HFFc6 (cell line): ENCODE data around the gene NFE2L1. TPM values are rescaled to one million over a fixed set of nuclear protein-coding genes. Genes with fewer than 3 reads are reported as not detected.
"Not testable (repeated sequence)": the region's sequence is repeated elsewhere in the genome, so short reads cannot be mapped to it uniquely, and the experiment has no call there.

ENCODE experiments used
- DNase-seq: peaks from one replicate; pipeline ENCODE4 v3.0.0-alpha.2; 2018
- H3K27ac Mint-ChIP-seq: 2 replicates; pipeline ENCODE4 v1.8.0; 2020; ENCODE audit warnings: mild to moderate bottlenecking, mixed read lengths
- H3K27me3 Mint-ChIP-seq: 2 replicates; pipeline ENCODE4 v1.8.0; 2021; ENCODE audit warnings: mild to moderate bottlenecking, moderate library complexity, mixed read lengths; ENCODE audit not compliant: insufficient read depth
- H3K36me3 Mint-ChIP-seq: 2 replicates; pipeline ENCODE4 v1.8.0; 2021; ENCODE audit warnings: low read depth, mixed read lengths
- H3K4me1 Mint-ChIP-seq: 2 replicates; pipeline ENCODE4 v1.8.0; 2020; ENCODE audit warnings: low read depth, mixed read lengths
- H3K4me3 Mint-ChIP-seq: 2 replicates; pipeline ENCODE4 v1.8.0; 2020; ENCODE audit warnings: mild to moderate bottlenecking, moderate library complexity, mixed read lengths
- H3K9me3 Mint-ChIP-seq: 2 replicates; pipeline ENCODE4 v1.8.0; 2020; ENCODE audit warnings: mild to moderate bottlenecking, mixed read lengths
- total RNA-seq, 6 experiments: library from RNA; stranded (reverse); fragmentation: NEBNext Ultra II Directional; extraction: Animal tissue kit (Norgen Biotek cat#: 25700); gene quantifications; 2 replicates in 1 of 6; 3 replicates in 5 of 6; pipeline ENCODE4 v1.2.3, GENCODE V29; 2021
- TF ChIP-seq, protein P1 (sequence below): fragments of 200-600 bp; sonication (generic); IDR thresholded peaks from 2 replicates; pipeline ENCODE4 v1.5.0; 2021; ENCODE audit warnings: antibody characterized with exemption, mild to moderate bottlenecking

Gene NFE2L1
- total RNA-seq, 6 experiments from 2014 or later = 181 to 207 (median 193) TPM

GRCh38 chr17:48062273-48062672 is 14.1 kb downstream of the NFE2L1 start:
- Mint-ChIP-seq H3K9me3 (no peaks in the 10 kb centered on the region), H3K36me3 (peaks cover 49% of the 10 kb centered on the region), H3K4me1 (peaks cover 33% of the 10 kb centered on the region), H3K27me3 (no peaks in the 10 kb centered on the region), H3K4me3 (no peak overlapping the region), H3K27ac (peak overlapping the region; percentile 42; the same call in 1 of the 2 replicates)
- TF ChIP-seq, protein P1, sequence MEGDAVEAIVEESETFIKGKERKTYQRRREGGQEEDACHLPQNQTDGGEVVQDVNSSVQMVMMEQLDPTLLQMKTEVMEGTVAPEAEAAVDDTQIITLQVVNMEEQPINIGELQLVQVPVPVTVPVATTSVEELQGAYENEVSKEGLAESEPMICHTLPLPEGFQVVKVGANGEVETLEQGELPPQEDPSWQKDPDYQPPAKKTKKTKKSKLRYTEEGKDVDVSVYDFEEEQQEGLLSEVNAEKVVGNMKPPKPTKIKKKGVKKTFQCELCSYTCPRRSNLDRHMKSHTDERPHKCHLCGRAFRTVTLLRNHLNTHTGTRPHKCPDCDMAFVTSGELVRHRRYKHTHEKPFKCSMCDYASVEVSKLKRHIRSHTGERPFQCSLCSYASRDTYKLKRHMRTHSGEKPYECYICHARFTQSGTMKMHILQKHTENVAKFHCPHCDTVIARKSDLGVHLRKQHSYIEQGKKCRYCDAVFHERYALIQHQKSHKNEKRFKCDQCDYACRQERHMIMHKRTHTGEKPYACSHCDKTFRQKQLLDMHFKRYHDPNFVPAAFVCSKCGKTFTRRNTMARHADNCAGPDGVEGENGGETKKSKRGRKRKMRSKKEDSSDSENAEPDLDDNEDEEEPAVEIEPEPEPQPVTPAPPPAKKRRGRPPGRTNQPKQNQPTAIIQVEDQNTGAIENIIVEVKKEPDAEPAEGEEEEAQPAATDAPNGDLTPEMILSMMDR = no peak
- no peak for DNase-seq

- H3K4me3 Mint-ChIP-seq = no peak overlapping the region
- peaks cover 43% of the 10 kb centered on the region for H3K4me1 Mint-ChIP-seq
- H3K36me3 Mint-ChIP-seq = peaks cover 47% of the 10 kb centered on the region
- 0 out of 2 replicates have a peak overlapping the region, but pooled peaks have one; percentile 21 for H3K27ac Mint-ChIP-seq
- TF ChIP-seq, protein P1 = no peak
- no peak for DNase-seq
- no peaks in the 10 kb centered on the region for H3K27me3 Mint-ChIP-seq
- H3K9me3 Mint-ChIP-seq = no peaks in the 10 kb centered on the region
These were observed 16.5 kb downstream of the NFE2L1 start for GRCh38 chr17:48064638-48065037.

DNA sequence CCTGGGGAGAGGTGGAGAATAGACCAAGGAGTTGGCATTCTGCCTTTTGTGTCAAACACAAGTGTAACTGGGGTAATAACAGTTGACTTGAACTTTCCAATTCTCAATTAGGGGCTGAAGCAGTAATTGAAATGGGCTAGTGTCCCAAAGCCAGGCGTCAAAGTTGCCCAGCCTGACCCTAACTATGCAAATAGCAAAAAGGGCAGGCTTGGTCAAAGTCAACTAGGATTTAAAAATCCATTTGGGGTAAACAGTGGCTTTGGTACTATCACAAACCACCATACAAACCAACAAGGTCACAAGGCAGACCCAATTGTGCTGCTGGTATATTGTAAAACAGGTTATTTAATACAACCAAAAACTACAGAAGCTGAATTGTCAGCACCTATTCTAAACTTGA is 18.0 kb downstream of the NFE2L1 start:
- Mint-ChIP-seq H3K36me3 (peaks cover 37% of the 10 kb centered on the region), H3K27me3 (no peaks in the 10 kb centered on the region), H3K4me3 (no peak overlapping the region), H3K9me3 (no peaks in the 10 kb centered on the region), H3K4me1 (peaks cover 32% of the 10 kb centered on the region), H3K27ac (no peak overlapping the region; the same call in 1 of the 2 replicates)
- TF ChIP-seq, protein P1 = no peak
- no peak for DNase-seq

DNA sequence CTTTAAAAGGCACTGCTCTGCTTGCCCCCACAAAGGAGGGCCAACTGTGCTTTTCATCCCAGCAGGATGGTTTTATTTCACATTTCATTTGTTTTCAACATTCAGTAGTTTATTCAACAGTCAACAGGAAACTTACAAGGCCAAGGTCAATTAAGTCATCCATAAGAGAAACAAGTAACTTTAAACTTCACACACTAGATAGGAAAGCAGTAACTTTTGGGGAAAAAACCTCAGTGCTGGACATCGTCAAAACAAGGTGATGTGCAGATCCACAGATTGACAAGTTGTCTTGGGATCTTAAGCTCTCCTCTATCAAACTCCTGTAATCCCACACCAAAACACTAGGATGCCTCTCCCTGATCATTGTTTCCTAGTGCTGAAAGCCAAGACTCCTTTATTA is 18.5 kb downstream of the NFE2L1 start:
- H3K27ac Mint-ChIP-seq = no peak overlapping the region; the same call in 1 of the 2 replicates
- H3K36me3 Mint-ChIP-seq = peaks cover 32% of the 10 kb centered on the region
- no peak overlapping the region for H3K4me3 Mint-ChIP-seq
- peaks cover 27% of the 10 kb centered on the region for H3K4me1 Mint-ChIP-seq
- no peak for DNase-seq
- no peaks in the 10 kb centered on the region for H3K9me3 Mint-ChIP-seq
- TF ChIP-seq, protein P1 = 0 out of 2 replicates have a peak, but pooled peaks have one; percentile 27
- H3K27me3 Mint-ChIP-seq = no peaks in the 10 kb centered on the region

DNA sequence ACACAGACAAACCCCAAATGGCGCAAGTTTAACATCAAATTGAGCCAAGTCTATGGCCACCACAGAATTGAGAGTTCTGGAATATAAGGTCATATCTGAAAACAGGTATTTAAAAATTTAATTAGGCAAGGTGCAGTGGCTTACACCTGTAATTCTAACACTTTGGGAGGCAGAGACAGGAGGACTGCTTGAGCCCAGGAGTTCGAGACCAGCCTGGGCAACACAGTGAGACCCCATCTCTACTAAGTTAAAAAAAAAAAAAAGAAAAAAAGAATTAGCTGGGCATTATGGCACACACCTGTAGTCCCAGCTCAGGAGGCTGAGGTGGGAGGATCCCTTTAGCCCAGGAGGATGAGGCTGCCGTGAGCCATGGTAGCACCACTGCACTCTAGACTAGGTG is 19.1 kb downstream of the NFE2L1 start:
- H3K27ac Mint-ChIP-seq = no peak overlapping the region; the same call in 1 of the 2 replicates
- peaks cover 24% of the 10 kb centered on the region for H3K4me1 Mint-ChIP-seq
- TF ChIP-seq, protein P1 = no peak
- peaks cover 31% of the 10 kb centered on the region for H3K36me3 Mint-ChIP-seq
- no peaks in the 10 kb centered on the region for H3K27me3 Mint-ChIP-seq
- H3K9me3 Mint-ChIP-seq = no peaks in the 10 kb centered on the region
- no peak for DNase-seq
- no peak overlapping the region for H3K4me3 Mint-ChIP-seq

DNA sequence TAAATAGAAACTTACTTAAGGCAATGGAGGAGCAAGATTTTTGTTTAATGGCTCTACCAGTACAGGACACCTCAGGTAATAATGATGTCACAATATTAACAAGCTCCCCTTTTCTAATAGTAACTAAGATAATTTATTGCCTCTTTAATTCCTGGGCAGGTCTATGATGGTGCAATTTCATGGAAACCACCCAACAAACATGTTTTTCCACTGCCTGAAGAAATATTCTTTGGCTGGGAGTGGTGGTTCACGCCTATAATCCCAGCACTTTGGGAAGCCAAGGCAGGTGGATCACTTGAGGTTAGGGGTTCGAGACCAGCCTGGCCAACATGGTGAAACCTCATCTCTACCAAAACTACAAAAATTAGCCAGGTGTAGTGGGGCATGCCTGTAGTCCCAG is 19.6 kb downstream of the NFE2L1 start:
- Mint-ChIP-seq H3K4me1 (peaks cover 24% of the 10 kb centered on the region), H3K27ac (peak overlapping the region; percentile 38; the same call in 1 of the 2 replicates)
- DNase-seq = not testable (repeated sequence)

More for the DNA sequence above, 19.6 kb downstream of the NFE2L1 start:
- H3K36me3 Mint-ChIP-seq = peaks cover 26% of the 10 kb centered on the region
- H3K27me3 Mint-ChIP-seq, H3K9me3 Mint-ChIP-seq, H3K4me3 Mint-ChIP-seq: not testable (repeated sequence)
